AG10803 (cell line): ENCODE measurements around the gene DLK2.
"Not testable (repeated sequence)": the region's sequence is repeated elsewhere in the genome, so short reads cannot be mapped to it uniquely, and the experiment has no call there.

ENCODE experiments used
- DNase-seq: peaks from one replicate; pipeline ENCODE4 v3.0.0; 2010; ENCODE audit warnings: low read depth
- H3K4me3 ChIP-seq: 2 replicates; pipeline ENCODE4 v1.5.1; 2011; ENCODE audit warnings: mild to moderate bottlenecking, low read length, control low read depth
- CTCF ChIP-seq: conservative IDR thresholded peaks from 2 replicates; pipeline ENCODE4 v1.5.1; 2011; ENCODE audit warnings: mild to moderate bottlenecking, low read length, control low read depth, inconsistent platforms

Gene DLK2

GRCh38 chr6:43469947-43470346 is 14.6 kb upstream of the DLK2 start:
- no peak for DNase-seq
- no peak for TF ChIP-seq CTCF
- no peak overlapping the region for H3K4me3 ChIP-seq

DNA sequence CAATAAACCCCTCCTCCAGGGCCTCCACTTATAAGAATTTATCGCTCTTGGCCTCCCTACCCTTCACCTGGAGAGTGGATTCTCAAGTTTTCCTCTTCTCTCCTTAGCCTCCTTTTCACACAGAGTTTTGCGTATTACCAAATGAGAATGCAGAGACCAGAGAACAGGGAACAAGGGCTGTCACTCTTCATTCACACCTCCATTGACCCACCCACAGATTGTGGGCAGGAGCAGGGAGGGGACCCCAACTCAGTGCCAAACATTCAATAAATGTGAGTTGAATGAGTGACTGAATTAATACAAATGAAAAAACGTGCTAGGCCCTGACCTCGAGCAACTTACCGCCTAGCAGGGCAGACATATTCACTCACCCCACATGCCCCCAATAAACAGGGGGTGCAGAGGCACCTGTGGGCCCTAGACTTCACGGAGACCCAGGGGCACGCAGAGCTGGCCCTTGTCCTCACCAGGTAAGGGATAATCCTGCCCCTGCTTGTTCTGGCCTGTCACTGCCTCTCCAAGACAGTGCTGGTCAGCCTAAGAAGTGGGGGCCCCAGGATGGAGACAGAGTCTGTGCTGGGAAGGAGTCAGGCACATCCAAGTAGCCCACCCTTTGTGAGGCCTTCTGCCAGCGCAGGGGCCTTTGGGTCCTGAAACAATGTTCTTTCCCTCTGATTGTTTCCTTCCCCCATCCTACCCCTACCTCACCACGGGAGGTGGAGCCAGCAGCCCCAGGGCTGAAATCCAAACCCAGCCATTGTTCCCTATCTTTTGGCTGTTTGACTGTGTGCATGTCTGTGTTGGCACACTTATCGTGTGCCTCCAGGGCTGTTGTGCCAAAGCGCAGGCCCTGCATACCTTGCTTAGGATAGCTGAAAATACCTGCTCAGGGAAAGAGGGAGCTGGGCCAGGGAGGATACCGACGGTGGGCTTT is 13.7 kb upstream of the DLK2 start:
- DNase-seq = no peak
- no peak for TF ChIP-seq CTCF
- H3K4me3 ChIP-seq = no peak overlapping the region

- H3K4me3 ChIP-seq = no peak overlapping the region
- no peak for DNase-seq
- no peak for TF ChIP-seq CTCF
These were observed 12.9 kb upstream of the DLK2 start for GRCh38 chr6:43468240-43468639.

DNA sequence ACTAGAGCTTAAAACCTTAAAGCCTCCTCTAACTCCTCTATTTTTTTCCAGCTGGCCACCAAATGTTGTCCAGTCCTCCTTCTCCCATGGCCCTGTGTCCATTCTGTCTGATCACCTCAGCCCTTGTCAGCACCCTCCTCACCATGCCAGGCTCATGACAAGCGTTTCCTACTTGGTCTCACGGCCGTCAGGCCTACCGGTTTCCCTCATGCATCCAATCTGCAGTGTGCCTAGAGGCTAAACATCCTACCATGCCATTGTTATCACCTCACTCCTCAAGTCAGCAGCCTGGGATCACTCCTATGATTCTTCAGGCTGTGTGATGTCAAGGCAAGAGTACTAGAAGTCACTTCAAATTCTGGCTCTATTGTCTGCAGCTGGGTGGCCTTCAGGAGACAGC is 12.4 kb upstream of the DLK2 start:
- TF ChIP-seq CTCF = no peak
- no peak for DNase-seq
- no peak overlapping the region for H3K4me3 ChIP-seq

GRCh38 chr6:43467265-43467664 is 11.9 kb upstream of the DLK2 start:
- not testable (repeated sequence) for DNase-seq, H3K4me3 ChIP-seq

DNA sequence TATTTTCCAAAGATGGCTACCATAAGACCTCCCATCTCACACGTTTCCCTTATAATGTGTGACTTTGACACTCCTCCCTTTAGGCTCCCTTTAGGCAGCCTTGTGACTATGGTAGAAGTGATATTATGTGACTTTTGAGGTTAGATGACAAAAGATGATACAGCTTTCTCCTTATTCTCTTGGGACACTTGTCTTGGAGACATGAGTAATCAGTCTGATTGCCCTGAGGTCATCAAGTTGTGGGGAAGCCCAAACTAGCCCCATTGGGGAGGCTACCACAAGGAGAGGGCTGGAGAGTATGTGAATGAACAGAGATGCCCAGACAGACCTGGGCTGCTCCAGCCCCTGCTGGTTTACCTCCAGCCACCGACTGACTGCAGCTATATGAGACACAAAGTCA is 10.6 kb upstream of the DLK2 start:
- H3K4me3 ChIP-seq = no peak overlapping the region
- no peak for TF ChIP-seq CTCF
- DNase-seq = no peak

- H3K4me3 ChIP-seq = no peak overlapping the region
- DNase-seq = no peak
- no peak for TF ChIP-seq CTCF
These were observed 9.0 kb upstream of the DLK2 start for GRCh38 chr6:43464337-43464736.
